Neutrophil (primary cell): Measurements from ENCODE around the gene ASB10.

Experiments
- H3K27ac ChIP-seq: fragments of 200-600 bp; sonication (generic); 2 replicates; pipeline ENCODE4 v1.5.1; 2016; ENCODE audit warnings: mild to moderate bottlenecking, moderate library complexity
- H3K27me3 ChIP-seq: fragments of 200-600 bp; sonication (generic); 2 replicates; pipeline ENCODE4 v1.6.0; 2016; ENCODE audit warnings: mild to moderate bottlenecking
- H3K36me3 ChIP-seq: fragments of 200-600 bp; sonication (generic); 2 replicates; pipeline ENCODE4 v1.5.1; 2017
- H3K4me1 ChIP-seq, 2 experiments: fragments of 200-600 bp in 1 of 2; sonication (generic) in 1 of 2; 1 replicate in 1 of 2; 2 replicates in 1 of 2; pipeline versions ENCODE4 v1.5.1 to v1.6.1; 2013 to 2016; ENCODE audit warnings: low read depth in 1 of 2, low read length in 1 of 2, mild to moderate bottlenecking in 1 of 2, moderate library complexity in 1 of 2; ENCODE audit not compliant: control insufficient read depth in 1 of 2, insufficient read depth in 1 of 2
- H3K4me3 ChIP-seq, 2 experiments: fragments of 200-600 bp in 1 of 2; sonication (generic) in 1 of 2; 1 replicate in 1 of 2; 2 replicates in 1 of 2; pipeline ENCODE4 v1.5.1; 2013 to 2016; ENCODE audit warnings: low read depth in 1 of 2, low read length in 1 of 2, mild to moderate bottlenecking in 1 of 2, moderate library complexity in 1 of 2
- H3K9me3 ChIP-seq: fragments of 200-600 bp; sonication (generic); 2 replicates; pipeline ENCODE4 v1.5.1; 2016
- CTCF ChIP-seq: fragments of 200-600 bp; sonication (generic); IDR thresholded peaks from 2 replicates; pipeline ENCODE4 v1.5.1; 2016; ENCODE audit warnings: antibody characterized with exemption

Gene ASB10

GRCh38 chr7:151207804-151208203 is 20.8 kb upstream of the ASB10 start:
- H3K9me3 ChIP-seq = no peaks in the 10 kb centered on the region
- no peak overlapping the region for H3K27ac ChIP-seq
- H3K4me1 ChIP-seq = no peaks in the 10 kb centered on the region
- peaks cover 5% of the 10 kb centered on the region for H3K36me3 ChIP-seq
- no peak overlapping the region for H3K4me3 ChIP-seq
- no peak for TF ChIP-seq CTCF
- peaks cover 64% of the 10 kb centered on the region for H3K27me3 ChIP-seq

- Histone ChIP-seq H3K27ac (no peak overlapping the region), H3K4me1 (no peaks in the 10 kb centered on the region), H3K9me3 (no peaks in the 10 kb centered on the region), H3K36me3 (no peaks in the 10 kb centered on the region), H3K4me3 (no peak overlapping the region), H3K27me3 (peaks cover 67% of the 10 kb centered on the region)
- no peak for TF ChIP-seq CTCF
Observed at GRCh38 chr7:151207315-151207714, 20.3 kb upstream of the ASB10 start.

- Histone ChIP-seq H3K4me1 (no peaks in the 10 kb centered on the region), H3K9me3 (no peaks in the 10 kb centered on the region), H3K4me3 (no peak overlapping the region), H3K36me3 (no peaks in the 10 kb centered on the region), H3K27me3 (peaks cover 71% of the 10 kb centered on the region), H3K27ac (no peak overlapping the region)
- TF ChIP-seq CTCF = no peak
Observed at GRCh38 chr7:151206914-151207313, 19.9 kb upstream of the ASB10 start.

- peaks cover 75% of the 10 kb centered on the region for H3K27me3 ChIP-seq
- H3K4me3 ChIP-seq = no peak overlapping the region
- H3K9me3 ChIP-seq = no peaks in the 10 kb centered on the region
- no peak for TF ChIP-seq CTCF
- no peaks in the 10 kb centered on the region for H3K36me3 ChIP-seq
- no peaks in the 10 kb centered on the region for H3K4me1 ChIP-seq
- H3K27ac ChIP-seq = no peak overlapping the region
Observed at GRCh38 chr7:151205730-151206129, 18.7 kb upstream of the ASB10 start.

GRCh38 chr7:151204383-151205032 is 17.5 kb upstream of the ASB10 start:
- Histone ChIP-seq H3K9me3 (no peaks in the 10 kb centered on the region), H3K4me3 (no peak overlapping the region), H3K27me3 (peaks cover 75% of the 10 kb centered on the region), H3K36me3 (no peaks in the 10 kb centered on the region), H3K27ac (no peak overlapping the region), H3K4me1 (no peaks in the 10 kb centered on the region)
- no peak for TF ChIP-seq CTCF
